Activated naive CD4-positive, alpha-beta T cell treated with anti-CD3 and anti-CD28 coated beads, Interleukin-2, amount 10 ng/mL, durations not matched to agents 5 hours and 36 hours (primary cell): Measurements from ENCODE around the gene SSX4B. TPM values are rescaled to one million over a fixed set of nuclear protein-coding genes. Genes with fewer than 3 reads are reported as not detected.

Source experiments
- total RNA-seq, 2 experiments: library from RNA; stranded (reverse); gene quantifications; one replicate each; pipeline ENCODE4 v1.2.3, GENCODE V29; 2021

The SSX4B gene
- not detected for total RNA-seq

GRCh38 chrX:48411860-48412259 lies at the start of gene SSX4B:
Gene SSX4B, minus strand, starts transcription at chrX:48411960. Its CDS starts 588 bp downstream, at chrX:48411372.

GRCh38 chrX:48383239-48383638 lies 28.5 kb downstream of the SSX4B start, which contains the start of gene SSX4:
Gene SSX4, plus strand, starts transcription at chrX:48383539. Its CDS starts 515 bp downstream, at chrX:48384054.

GRCh38 chrX:48356315-48357094 lies 55.3 kb downstream of the SSX4B start, which contains the start of gene SSX3:
Gene SSX3, minus strand, starts transcription at chrX:48356703. Its CDS starts 1,454 bp downstream, at chrX:48355249.

Other genes starting within 250 kb of the SSX4B start
- gene SSX5, start 215.2 kb downstream of the SSX4B start, total RNA-seq: not detected
- not detected for gene SSX1, start 156.6 kb downstream of the SSX4B start, total RNA-seq
- gene SSX3, start 55.3 kb downstream of the SSX4B start, total RNA-seq: not detected
- gene SSX4, start 28.4 kb downstream of the SSX4B start, total RNA-seq: not detected
- 10 to 100 TPM; 70.9 to 73.0 TPM for gene SLC38A5, start 58.3 kb upstream of the SSX4B start, total RNA-seq
- 10 to 100 TPM; 49.3 to 51.5 TPM for gene FTSJ1, start 64.2 kb upstream of the SSX4B start, total RNA-seq
- 10 to 100 TPM; 20.9 to 22.0 TPM for gene PORCN, start 97.0 kb upstream of the SSX4B start, total RNA-seq
- gene EBP, start 109.8 kb upstream of the SSX4B start, total RNA-seq: 100 to 1,000 TPM; 262 to 288 TPM
- gene TBC1D25, start 127.8 kb upstream of the SSX4B start, total RNA-seq: 10 to 100 TPM; 19.5 to 20.5 TPM
- 100 to 1,000 TPM; 267 to 273 TPM for gene RBM3, start 162.5 kb upstream of the SSX4B start, total RNA-seq
- gene WDR13, start 185.5 kb upstream of the SSX4B start, total RNA-seq: 10 to 100 TPM; 54.1 to 56.9 TPM